NCI-H526 (cell line): ENCODE results near the gene EEF1AKMT4.
A peak's percentile ranks its signal among the peaks of the same experiment; 100 is the strongest.

Experiments
- DNase-seq, 2 experiments: peaks; one replicate each; lab custom pipeline; 2025; lab: John Stamatoyannopoulos, UW

The EEF1AKMT4 gene

DNA sequence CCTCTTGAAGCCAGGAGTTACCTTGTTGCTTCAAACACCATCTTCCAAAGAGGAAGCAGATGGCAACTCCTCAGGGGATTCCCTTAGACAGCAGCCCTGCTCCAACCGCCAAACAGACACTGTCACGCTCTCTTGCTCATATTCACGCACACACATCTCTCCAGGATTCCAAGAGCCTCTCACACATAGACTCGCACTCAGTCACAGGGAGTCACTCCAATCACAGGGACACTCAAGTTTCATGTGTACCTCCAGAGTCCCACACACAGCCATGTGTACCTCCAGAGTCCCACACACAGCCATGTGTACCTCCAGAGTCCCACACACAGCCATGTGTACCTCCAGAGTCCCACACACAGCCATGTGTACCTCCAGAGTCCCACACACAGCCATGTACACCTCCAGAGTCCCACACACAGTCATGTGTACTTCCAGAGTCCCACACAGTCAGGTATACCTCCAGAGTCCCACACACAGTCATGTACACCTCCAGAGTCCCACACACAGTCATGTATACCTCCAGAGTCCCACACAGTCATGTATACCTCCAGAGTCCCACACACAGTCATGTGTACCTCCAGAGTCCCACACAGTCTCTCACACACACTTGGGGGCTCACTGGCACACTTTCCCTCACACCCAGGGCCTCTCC, 14.0 kb upstream of the EEF1AKMT4 start:
- DNase-seq: peak; percentile 31 to 70

DNA sequence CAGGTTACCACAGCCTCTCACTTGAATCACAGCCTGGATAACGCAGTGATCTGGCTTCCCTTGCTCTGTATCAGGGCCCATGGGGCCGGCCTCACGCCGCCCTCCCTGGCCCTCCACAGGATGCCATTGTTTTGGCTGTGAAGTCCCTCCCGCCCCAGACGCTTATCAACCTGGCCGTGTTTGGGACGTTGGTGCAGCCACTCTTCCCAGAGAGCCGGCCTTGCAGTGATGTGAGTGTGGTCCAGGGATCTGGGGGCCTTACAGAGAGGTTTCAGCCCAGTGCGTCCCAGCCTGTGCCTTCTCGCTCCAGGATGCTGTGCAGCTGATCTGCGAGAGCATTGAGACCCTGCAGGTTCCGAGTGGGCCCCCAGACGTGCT, 13.4 kb upstream of the EEF1AKMT4 start:
- no peak for DNase-seq

- DNase-seq: no peak
Observed at GRCh38 chr3:184236636-184237035, 12.8 kb upstream of the EEF1AKMT4 start.

DNA sequence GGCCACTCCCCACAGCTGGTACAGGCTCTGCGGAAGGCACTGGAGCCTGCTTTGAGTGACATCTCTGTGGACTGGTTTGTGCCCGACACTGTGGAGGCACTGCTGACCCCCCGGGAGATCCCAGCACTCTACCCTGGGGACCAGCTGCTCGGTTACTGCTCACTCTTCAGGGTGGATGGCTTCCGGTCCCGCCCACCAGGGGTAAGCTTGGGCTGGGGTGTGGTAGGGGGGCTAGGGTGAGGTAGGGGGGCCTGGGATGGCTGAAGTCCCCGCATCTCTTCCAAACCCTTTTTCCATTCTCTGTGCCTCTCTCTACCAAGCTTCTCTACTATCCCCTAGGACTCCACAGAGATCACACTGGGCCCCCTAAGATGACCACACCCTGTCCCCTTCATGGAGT, 12.3 kb upstream of the EEF1AKMT4 start:
- DNase-seq: no peak

DNA sequence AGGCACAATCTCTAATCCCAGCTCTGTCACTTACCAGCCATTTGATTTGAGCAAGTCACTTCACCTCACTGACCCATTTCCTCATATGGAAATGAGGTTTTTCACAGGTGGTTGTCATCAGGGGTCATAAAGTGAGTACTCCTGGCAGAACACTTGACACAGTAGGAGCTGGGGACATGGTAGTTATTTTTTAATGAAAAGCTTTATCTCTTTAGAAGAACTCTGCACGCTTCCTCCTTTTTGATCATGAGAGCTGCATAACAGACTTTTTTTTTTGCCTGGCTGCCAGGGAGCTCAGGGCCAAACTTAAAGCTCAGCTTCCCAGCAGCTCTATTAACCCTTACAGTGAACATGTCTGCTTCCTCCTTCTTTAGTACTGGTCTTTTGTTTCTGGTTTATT, 11.7 kb upstream of the EEF1AKMT4 start:
- DNase-seq: no peak

DNA sequence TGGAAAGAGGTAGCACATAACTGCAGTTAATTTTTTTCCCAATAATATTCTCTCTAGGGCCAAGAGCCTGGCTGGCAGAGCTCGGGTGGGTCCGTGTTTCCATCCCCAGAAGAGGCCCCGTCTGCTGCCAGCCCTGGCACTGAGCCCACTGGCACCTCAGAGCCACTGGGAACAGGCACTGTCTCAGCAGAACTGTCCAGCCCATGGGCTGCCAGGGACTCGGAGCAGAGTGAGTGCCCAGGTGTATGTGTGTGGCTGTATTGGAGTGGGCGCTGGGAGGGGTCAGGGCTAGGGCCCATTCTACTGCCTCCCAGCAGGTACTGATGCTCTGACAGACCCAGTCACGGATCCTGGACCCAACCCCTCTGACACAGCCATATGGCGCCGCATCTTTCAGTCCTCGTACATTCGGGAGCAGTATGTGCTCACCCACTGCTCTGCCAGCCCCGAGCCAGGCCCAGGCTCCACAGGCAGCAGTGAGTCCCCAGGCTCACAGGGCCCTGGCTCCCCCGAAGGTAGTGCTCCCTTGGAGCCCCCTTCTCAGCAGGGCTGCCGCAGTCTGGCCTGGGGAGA, 11.1 kb upstream of the EEF1AKMT4 start:
- no peak for DNase-seq

- DNase-seq: no peak
Observed at GRCh38 chr3:184239221-184239620, 10.3 kb upstream of the EEF1AKMT4 start.

DNA sequence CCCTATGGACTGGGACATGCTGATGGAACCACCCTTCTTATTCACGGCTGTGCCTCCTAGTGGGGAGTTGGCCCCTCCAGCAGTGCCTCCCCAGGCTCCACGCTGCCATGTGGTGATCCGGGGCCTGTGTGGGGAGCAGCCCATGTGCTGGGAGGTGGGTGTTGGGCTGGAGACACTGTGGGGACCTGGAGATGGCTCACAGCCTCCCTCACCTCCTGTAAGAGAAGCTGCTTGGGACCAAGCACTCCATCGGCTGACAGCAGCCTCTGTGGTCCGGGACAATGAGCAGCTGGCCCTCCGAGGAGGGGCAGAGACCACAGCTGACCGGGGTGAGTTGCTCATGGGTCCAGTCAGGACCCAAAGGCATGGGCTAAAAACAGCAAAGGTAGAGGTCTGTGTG, 9.8 kb upstream of the EEF1AKMT4 start:
- DNase-seq: no peak

GRCh38 chr3:184240384-184241140, 8.9 kb upstream of the EEF1AKMT4 start:
- no peak for DNase-seq

- DNase-seq: no peak
Observed at GRCh38 chr3:184241141-184241446, 8.4 kb upstream of the EEF1AKMT4 start.

DNA sequence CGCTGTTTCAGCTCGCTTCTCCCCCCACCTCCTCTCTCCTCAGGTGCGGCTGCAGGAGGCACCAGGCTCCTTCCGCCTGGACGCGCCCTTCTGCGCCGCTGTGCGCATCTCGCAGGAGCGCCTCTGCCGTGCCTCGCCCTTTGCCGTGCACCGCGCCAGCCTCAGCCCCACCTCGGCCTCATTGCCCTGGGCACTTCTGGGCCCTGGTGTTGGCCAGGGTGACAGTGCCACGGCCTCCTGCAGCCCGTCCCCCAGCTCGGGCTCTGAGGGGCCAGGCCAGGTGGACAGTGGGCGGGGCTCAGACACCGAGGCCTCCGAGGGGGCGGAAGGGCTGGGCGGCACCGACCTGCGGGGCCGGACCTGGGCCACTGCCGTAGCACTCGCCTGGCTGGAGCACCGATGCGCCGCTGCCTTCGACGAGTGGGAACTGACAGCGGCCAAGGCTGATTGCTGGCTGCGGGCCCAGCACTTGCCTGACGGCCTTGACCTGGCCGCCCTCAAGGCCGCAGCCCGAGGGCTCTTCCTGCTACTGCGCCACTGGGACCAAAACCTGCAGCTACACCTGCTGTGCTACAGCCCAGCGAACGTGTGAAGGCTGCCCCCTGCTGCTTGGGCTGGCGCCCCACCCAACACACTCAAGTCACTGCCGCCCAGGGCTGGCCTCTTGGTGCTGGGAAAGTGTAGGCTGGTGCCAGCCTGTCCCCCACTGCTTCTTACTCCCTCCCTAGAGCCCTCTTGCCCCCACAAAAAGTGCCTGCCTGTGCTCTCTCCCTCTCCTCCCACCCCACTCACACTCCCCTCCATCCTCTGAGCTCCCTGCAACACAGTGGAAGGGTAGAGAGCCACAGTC, 7.8 kb upstream of the EEF1AKMT4 start:
- peak; percentile 62 to 91 for DNase-seq

- DNase-seq: no peak
Observed at GRCh38 chr3:184242297-184242685, 7.2 kb upstream of the EEF1AKMT4 start.

GRCh38 chr3:184248454-184249411, 739 bp upstream of the EEF1AKMT4 start, which contains the start of gene ALG3:
Gene ALG3 (minus strand): TSS chr3:184248962. CDS start chr3:184248940, 22 bp downstream.
- DNase-seq: peak; percentile 50 to 91

- DNase-seq: peak; percentile 89 to 96
Observed at GRCh38 chr3:184250167-184250828, 826 bp downstream of the EEF1AKMT4 start.

DNA sequence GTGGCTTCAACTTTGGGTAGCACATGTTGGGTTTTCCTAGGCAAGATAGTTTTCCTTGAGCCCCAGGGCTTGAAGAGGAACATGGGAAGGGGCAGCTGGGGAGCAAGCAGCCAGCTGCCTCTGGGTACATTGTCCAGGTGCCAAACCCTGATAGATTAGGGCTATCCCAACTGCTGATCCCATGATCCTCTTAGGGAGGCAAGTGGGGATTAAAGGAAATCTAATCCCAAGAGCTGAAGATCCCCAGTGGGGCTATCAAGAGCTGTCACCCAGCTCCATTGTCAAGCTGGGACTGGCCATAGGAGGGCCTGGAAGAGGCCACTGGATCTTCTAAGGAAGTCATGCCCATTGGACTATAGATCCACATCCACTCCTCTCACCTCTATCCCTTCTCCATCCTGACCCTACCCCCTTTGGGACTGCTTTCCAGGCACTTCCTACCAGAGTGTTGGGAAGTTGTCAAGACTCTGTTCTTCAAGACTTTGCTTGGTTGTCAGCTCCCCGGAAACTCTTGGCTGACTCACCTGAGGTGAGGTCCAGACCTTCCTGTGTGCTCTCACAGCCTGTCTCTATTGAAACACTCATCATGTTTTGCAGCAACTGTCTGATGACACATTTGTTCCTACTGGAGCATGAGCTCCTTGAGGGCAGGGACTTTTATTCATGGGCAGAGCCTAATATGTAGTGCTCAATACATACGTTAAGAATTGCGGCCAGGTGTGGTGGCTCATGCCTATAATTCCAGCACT, 6.0 kb downstream of the EEF1AKMT4 start:
- DNase-seq: no peak

DNA sequence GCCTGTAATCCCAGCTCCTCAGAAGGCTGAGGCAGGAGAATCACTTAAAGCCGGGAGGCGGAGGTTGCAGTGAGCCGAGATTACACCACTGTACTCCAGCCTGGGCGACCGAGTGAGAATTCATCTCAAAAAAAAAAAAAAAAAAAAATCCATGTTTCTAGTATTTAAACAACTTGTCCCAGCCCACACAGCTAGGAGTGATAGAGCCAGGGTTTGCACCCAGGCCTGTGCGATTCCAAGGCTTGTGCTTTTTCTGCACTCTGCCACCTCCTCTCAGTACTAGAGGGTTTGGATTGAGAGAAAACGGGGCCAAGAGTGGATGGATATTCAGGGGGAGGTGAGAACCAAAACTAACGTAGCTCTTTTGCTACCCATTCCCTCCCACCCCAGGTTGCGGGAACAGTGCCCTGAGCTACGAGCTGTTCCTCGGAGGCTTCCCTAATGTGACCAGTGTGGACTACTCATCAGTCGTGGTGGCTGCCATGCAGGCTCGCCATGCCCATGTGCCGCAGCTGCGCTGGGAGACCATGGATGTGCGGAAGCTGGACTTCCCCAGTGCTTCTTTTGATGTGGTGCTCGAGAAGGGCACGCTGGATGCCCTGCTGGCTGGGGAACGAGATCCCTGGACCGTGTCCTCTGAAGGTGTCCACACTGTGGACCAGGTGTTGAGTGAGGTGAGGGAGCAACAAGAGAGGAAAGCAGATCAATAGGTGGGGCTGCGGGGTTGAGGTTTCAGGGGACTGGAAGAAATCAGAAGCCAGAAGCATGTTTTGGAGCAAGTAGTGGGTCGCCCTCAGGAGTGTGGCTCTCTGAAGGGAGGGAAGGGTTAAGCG, 7.8 kb downstream of the EEF1AKMT4 start:
- DNase-seq: no peak

DNA sequence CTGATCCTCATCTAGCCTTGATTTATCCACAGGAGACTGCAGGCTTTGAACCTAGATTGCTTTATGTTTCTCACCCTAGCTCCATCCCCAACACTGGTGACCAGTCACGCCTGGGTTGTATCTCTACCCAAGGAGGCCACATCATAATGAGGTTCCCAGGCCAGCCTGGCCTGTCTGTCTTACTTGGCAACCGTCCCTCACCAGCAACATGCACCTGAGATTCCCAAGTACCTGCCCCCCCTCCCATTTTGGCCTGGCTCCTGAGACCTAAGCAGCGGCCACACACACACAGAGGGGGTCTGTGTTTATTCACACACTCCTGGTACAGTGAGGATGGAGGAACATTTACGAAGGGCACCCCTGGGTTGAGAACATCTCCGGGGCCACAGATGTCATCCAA, 9.5 kb downstream of the EEF1AKMT4 start:
- no peak for DNase-seq

GRCh38 chr3:184259396-184259877, 10.0 kb downstream of the EEF1AKMT4 start:
- peak in 1 of 2 experiments; percentile 58 for DNase-seq
